ENCODE results near the gene RFX6.

- TF ChIP-seq, protein P1, sequence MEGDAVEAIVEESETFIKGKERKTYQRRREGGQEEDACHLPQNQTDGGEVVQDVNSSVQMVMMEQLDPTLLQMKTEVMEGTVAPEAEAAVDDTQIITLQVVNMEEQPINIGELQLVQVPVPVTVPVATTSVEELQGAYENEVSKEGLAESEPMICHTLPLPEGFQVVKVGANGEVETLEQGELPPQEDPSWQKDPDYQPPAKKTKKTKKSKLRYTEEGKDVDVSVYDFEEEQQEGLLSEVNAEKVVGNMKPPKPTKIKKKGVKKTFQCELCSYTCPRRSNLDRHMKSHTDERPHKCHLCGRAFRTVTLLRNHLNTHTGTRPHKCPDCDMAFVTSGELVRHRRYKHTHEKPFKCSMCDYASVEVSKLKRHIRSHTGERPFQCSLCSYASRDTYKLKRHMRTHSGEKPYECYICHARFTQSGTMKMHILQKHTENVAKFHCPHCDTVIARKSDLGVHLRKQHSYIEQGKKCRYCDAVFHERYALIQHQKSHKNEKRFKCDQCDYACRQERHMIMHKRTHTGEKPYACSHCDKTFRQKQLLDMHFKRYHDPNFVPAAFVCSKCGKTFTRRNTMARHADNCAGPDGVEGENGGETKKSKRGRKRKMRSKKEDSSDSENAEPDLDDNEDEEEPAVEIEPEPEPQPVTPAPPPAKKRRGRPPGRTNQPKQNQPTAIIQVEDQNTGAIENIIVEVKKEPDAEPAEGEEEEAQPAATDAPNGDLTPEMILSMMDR (IDR thresholded peaks at IDR 0.05; ENCODE audit: insufficient read depth, low read length): no peak
- TF ChIP-seq GABPA (IDR thresholded peaks at IDR 0.05; ENCODE audit: low read depth) (no peak), POLR2AphosphoS5 (IDR thresholded peaks at IDR 0.05; ENCODE audit: low read depth) (no peak), SPI1 (IDR thresholded peaks at IDR 0.05; ENCODE audit: borderline replicate concordance, low read depth) (no peak)
- TF ChIP-seq, protein P2, sequence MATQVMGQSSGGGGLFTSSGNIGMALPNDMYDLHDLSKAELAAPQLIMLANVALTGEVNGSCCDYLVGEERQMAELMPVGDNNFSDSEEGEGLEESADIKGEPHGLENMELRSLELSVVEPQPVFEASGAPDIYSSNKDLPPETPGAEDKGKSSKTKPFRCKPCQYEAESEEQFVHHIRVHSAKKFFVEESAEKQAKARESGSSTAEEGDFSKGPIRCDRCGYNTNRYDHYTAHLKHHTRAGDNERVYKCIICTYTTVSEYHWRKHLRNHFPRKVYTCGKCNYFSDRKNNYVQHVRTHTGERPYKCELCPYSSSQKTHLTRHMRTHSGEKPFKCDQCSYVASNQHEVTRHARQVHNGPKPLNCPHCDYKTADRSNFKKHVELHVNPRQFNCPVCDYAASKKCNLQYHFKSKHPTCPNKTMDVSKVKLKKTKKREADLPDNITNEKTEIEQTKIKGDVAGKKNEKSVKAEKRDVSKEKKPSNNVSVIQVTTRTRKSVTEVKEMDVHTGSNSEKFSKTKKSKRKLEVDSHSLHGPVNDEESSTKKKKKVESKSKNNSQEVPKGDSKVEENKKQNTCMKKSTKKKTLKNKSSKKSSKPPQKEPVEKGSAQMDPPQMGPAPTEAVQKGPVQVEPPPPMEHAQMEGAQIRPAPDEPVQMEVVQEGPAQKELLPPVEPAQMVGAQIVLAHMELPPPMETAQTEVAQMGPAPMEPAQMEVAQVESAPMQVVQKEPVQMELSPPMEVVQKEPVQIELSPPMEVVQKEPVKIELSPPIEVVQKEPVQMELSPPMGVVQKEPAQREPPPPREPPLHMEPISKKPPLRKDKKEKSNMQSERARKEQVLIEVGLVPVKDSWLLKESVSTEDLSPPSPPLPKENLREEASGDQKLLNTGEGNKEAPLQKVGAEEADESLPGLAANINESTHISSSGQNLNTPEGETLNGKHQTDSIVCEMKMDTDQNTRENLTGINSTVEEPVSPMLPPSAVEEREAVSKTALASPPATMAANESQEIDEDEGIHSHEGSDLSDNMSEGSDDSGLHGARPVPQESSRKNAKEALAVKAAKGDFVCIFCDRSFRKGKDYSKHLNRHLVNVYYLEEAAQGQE (IDR thresholded peaks at IDR 0.05; ENCODE audit: insufficient replicate concordance, low read depth): no peak
Measured at GRCh38 chr6:116979560-116979959, 102.5 kb downstream of the RFX6 start.
